Sigmoid colon (tissue), 7 donors: ENCODE measurements around the gene ZNF277. TPM values are rescaled to one million over a fixed set of nuclear protein-coding genes. Genes with fewer than 3 reads are reported as not detected.
"Not testable (repeated sequence)": the region's sequence is repeated elsewhere in the genome, so short reads cannot be mapped to it uniquely, and the experiment has no call there.

ENCODE experiments used
- DNase-seq: peaks from one replicate; pipeline ENCODE4 v3.0.0-alpha.2; 2019
- H3K27ac ChIP-seq, 4 donors: fragments of 200-600 bp; sonication (generic); one replicate each; pipeline ENCODE4 v1.5.1; 2016 to 2019; ENCODE audit warnings: mild to moderate bottlenecking in 1 of 4
- H3K27me3 ChIP-seq, 3 donors: fragments of 200-600 bp; sonication (generic); one replicate each; pipeline ENCODE4 v1.5.1; 2019; ENCODE audit warnings: mild to moderate bottlenecking in 1 of 3
- H3K36me3 ChIP-seq, 4 donors: fragments of 200-600 bp; sonication (generic); one replicate each; pipeline ENCODE4 v1.5.1; 2016 to 2019
- H3K4me1 ChIP-seq, 4 donors: fragments of 200-600 bp; sonication (generic); one replicate each; pipeline ENCODE4 v1.5.1; 2017 to 2019
- H3K4me3 ChIP-seq, 4 donors: fragments of 200-600 bp; sonication (generic); one replicate each; pipeline ENCODE4 v1.5.1; 2017 to 2019; ENCODE audit warnings: mild to moderate bottlenecking in 2 of 4, moderate library complexity in 1 of 4
- H3K9me3 ChIP-seq, 4 donors: fragments of 200-600 bp in 3 of 4; sonication (generic) in 3 of 4; one replicate each; pipeline versions ENCODE4 v1.5.1 to v1.6.1; 2013 to 2019
- EP300 ChIP-seq, 4 donors: sonication (generic); formaldehyde crosslinking; IDR thresholded peaks; one replicate each; pipeline ENCODE4 v1.6.1; 2017; ENCODE audit warnings: antibody characterized with exemption in 4 of 4
- POLR2A ChIP-seq, 2 donors: fragments of 450-650 bp; IDR thresholded peaks; one replicate each; pipeline ENCODE4 v1.6.1; 2016; ENCODE audit warnings: antibody characterized with exemption in 2 of 2, mild to moderate bottlenecking in 2 of 2, moderate library complexity in 2 of 2
- POLR2AphosphoS5 ChIP-seq, 4 donors: sonication (generic); formaldehyde crosslinking; IDR thresholded peaks; one replicate each; pipeline ENCODE4 v1.6.1; 2017; ENCODE audit warnings: antibody characterized with exemption in 4 of 4
- WGBS, 2 donors: extraction: QIAGEN DNeasy Blood & Tissue Kit; methylation state at CpG; one replicate each; pipeline ENCODE4 v1.1.7; 2013; 5-methylcytosine and 5-hydroxymethylcytosine counted together
- intact Hi-C: fragments of 100-400 bp; cut with DNase I; formaldehyde crosslinking; loops from one replicate; pipeline ENCODE4 v1.15.1; 2023
- polyA plus RNA-seq, 3 donors: library from polyadenylated mRNA; stranded (reverse); fragments of 200-250 nt; gene quantifications; one replicate each; pipeline ENCODE4 v1.2.3, GENCODE V29; 2013
- total RNA-seq, 4 donors: library from RNA; depleted of rRNA; stranded (reverse); fragments of >200 nt; gene quantifications; one replicate each; pipeline ENCODE4 v1.1.0, GENCODE V29; 2016
- TF ChIP-seq, protein P1 (sequence below), 4 experiments: fragments of 450-650 bp in 3 of 4; fragments of 200-600 bp in 1 of 4; IDR thresholded peaks; one replicate each; pipeline ENCODE4 v1.5.1; 2016 to 2019; ENCODE audit warnings: antibody characterized with exemption in 4 of 4, mild to moderate bottlenecking in 3 of 4, moderate library complexity in 2 of 4
- donor health status: healthy with polysubstance abuse.
- donor health status: Bipolar disorder and iron deficiency.
- donor health status: healthy.

Gene ZNF277
- total and polyA plus RNA-seq, 7 donors: 15.8 to 49.3 (median 39.0) TPM

DNA sequence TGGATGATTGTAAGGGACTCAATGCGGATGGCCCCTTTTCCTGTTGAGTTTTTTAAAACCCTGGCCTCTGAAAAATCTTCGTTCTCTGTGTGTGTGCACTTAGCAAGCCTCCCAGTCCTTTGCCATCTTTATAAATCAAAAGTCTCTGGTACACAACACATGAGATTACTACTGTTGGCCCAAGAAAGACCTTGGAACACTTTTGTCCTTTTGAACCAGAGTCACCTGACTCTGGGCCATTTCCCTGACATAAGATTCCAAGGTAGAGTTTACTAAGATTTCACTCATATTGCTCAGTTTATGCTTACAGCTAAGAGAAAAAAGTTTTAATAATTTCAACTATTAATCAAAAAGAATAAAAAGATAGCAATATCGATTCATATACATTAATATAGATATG lies 179.0 kb downstream of the ZNF277 start:
- 89 to 96% methylated on average over 3 of the region's 3 CpGs for WGBS, 2 donors
- Histone ChIP-seq H3K9me3 (no peaks in the 10 kb centered on the region), H3K27me3 (no peaks in the 10 kb centered on the region), H3K4me1 (no peaks in the 10 kb centered on the region), H3K36me3 (no peaks in the 10 kb centered on the region), H3K27ac (no peak overlapping the region), H3K4me3 (no peak overlapping the region)
- intact Hi-C loops: no loop called here
- DNase-seq: no peak
- TF ChIP-seq POLR2AphosphoS5 (IDR thresholded peaks at IDR 0.05): no peak
- no peak for TF ChIP-seq EP300 (IDR thresholded peaks at IDR 0.05)
- no peak for TF ChIP-seq POLR2A (IDR thresholded peaks at IDR 0.05)
- TF ChIP-seq, protein P1, sequence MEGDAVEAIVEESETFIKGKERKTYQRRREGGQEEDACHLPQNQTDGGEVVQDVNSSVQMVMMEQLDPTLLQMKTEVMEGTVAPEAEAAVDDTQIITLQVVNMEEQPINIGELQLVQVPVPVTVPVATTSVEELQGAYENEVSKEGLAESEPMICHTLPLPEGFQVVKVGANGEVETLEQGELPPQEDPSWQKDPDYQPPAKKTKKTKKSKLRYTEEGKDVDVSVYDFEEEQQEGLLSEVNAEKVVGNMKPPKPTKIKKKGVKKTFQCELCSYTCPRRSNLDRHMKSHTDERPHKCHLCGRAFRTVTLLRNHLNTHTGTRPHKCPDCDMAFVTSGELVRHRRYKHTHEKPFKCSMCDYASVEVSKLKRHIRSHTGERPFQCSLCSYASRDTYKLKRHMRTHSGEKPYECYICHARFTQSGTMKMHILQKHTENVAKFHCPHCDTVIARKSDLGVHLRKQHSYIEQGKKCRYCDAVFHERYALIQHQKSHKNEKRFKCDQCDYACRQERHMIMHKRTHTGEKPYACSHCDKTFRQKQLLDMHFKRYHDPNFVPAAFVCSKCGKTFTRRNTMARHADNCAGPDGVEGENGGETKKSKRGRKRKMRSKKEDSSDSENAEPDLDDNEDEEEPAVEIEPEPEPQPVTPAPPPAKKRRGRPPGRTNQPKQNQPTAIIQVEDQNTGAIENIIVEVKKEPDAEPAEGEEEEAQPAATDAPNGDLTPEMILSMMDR (IDR thresholded peaks at IDR 0.05): no peak

DNA sequence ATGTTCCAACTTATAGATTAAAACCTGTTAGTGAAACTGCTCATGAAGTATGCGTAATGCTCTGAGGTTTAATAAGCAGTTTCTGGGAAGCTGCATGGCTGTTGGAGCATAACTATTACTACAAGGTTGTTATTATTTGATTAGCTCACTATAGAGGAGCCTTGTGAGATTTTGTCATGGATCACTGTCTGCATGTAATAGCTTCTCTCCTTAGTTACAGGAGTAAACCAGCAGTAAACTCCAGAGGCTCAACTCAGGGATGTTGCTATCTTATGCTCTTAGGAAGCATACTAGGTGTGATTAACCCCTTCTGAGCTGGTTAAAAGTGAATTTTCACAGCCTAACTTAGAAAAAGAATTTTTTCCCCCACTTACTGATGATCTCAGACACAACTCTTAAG lies 180.1 kb downstream of the ZNF277 start:
- Histone ChIP-seq H3K4me3 (no peak overlapping the region), H3K9me3 (no peaks in the 10 kb centered on the region), H3K36me3 (no peaks in the 10 kb centered on the region), H3K27me3 (no peaks in the 10 kb centered on the region), H3K4me1 (no peaks in the 10 kb centered on the region), H3K27ac (no peak overlapping the region)
- TF ChIP-seq EP300 (IDR thresholded peaks at IDR 0.05): no peak
- TF ChIP-seq POLR2AphosphoS5 (IDR thresholded peaks at IDR 0.05): no peak
- TF ChIP-seq POLR2A (IDR thresholded peaks at IDR 0.05): no peak
- TF ChIP-seq, protein P1 (IDR thresholded peaks at IDR 0.05): no peak
- 88 to 89% methylated on average over 1 of the region's 1 CpG for WGBS, 2 donors
- DNase-seq: no peak
- intact Hi-C loops: no loop called here

DNA sequence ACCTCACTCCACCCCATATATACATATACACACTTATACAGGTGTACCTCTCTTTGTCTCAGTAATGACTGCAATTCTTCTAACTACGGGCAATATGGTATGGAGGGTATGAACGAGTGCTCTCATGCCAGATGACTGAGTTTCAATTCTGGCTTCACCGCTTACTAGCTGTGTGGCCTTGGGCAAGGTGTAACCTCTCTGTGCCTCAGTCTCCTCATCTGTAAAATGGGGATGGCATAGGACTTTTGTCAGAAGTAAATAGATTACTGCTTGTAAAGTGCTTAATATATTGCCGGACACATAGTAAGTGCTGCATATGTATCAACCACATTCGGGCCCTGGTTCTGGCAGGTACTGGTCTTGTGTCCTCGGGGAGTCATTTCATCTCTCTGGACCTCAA lies 183.7 kb downstream of the ZNF277 start:
- intact Hi-C loops: loop anchor here (5.0 to 10.0 kb wide), 3 partner anchors 62 to 435 kb away; partner anchors contain the start of genes DOCK4, IFRD1 and ZNF277
- Histone ChIP-seq H3K27ac (no peak overlapping the region), H3K4me1 (peaks cover 0 to 7% (median 5%) of the 10 kb centered on the region in 4 donors), H3K4me3 (no peak overlapping the region), H3K27me3 (no peaks in the 10 kb centered on the region), H3K36me3 (no peaks in the 10 kb centered on the region), H3K9me3 (no peaks in the 10 kb centered on the region)
- no peak for TF ChIP-seq POLR2AphosphoS5 (IDR thresholded peaks at IDR 0.05)
- TF ChIP-seq, protein P1 (IDR thresholded peaks at IDR 0.05): no peak
- TF ChIP-seq EP300 (IDR thresholded peaks at IDR 0.05): no peak
- no peak for TF ChIP-seq POLR2A (IDR thresholded peaks at IDR 0.05)
- WGBS, 2 donors: 89 to 96% methylated on average over 6 of the region's 6 CpGs
- no peak for DNase-seq

DNA sequence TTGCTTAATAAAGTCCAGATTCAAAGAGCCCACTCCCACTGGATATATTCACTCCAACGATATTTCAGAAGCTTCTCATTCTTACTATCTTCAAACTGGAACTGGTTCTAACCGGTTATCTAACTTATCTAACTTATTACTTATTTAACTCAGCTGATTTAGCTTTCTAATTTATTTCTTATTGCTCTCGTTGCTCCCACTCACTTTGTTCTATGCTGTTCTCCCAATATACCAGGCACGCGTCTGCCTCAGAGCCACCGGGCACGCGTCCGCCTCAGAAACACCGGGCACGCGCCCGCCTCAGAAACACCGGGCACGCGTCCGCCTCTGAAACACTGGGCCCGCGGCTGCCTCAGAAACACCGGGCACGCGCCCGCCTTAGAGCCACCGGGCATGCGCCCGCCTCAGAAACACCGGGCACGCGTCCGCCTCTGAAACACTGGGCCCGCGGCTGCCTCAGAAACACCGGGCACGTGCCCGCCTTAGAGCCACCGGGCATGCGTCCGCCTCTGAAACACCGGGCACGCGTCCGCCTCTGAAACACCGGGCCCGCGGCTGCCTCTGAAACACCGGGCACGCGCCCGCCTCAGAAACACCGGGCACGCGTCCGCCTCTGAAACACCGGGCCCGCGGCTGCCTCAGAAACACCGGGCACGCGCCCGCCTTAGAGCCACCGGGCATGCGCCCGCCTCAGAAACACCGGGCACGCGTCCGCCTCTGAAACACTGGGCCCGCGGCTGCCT lies 184.8 kb downstream of the ZNF277 start:
- not testable (repeated sequence) for H3K36me3 ChIP-seq, H3K27me3 ChIP-seq, H3K4me1 ChIP-seq, H3K9me3 ChIP-seq
- DNase-seq: peak; percentile 75
- WGBS, 2 donors: 1 to 2% methylated on average over 59 to 67 of the region's 69 CpGs
- intact Hi-C loops: loop anchor here (5.0 to 10.0 kb wide), 3 partner anchors 61 to 436 kb away; partner anchors contain the start of genes DOCK4, IFRD1 and ZNF277
- H3K27ac ChIP-seq: peak overlapping the region; percentile 69 to 81 (median 74)
- H3K4me3 ChIP-seq: peak overlapping the region; percentile 49 to 58 (median 53)

DNA sequence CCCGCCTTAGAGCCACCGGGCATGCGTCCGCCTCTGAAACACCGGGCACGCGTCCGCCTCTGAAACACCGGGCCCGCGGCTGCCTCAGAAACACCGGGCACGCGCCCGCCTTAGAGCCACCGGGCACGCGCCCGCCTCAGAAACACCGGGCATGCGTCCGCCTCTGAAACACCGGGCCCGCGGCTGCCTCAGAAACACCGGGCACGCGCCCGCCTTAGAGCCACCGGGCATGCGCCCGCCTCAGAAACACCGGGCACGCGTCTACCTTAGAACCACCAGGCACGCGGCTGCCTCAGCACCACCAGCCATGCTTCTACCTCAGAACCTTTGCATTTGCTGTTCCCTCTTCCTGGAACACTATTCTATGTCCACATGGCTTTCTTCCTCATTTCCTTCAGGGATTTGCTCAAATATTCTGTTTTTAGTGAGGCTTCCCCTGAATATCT lies 185.4 kb downstream of the ZNF277 start:
- not testable (repeated sequence) for H3K36me3 ChIP-seq, H3K4me1 ChIP-seq, H3K9me3 ChIP-seq, H3K27me3 ChIP-seq
- Histone ChIP-seq H3K27ac (peak overlapping the region; percentile 69 to 81 (median 74)), H3K4me3 (peak overlapping the region; percentile 49 to 58 (median 53))
- 0% methylated on average over 37 of the region's 37 CpGs for WGBS, 2 donors
- intact Hi-C loops: loop anchor here (5.0 to 10.0 kb wide), 3 partner anchors 60 to 437 kb away; partner anchors contain the start of genes DOCK4, IFRD1 and ZNF277
- peak; percentile 75 for DNase-seq

Other genes starting within 250 kb of the ZNF277 start
- 10 to 100 TPM; 14.1 to 28.5 (median 21.9) TPM for gene DOCK4, start 296 bp upstream of the ZNF277 start, total RNA-seq
- gene DOCK4, start 296 bp upstream of the ZNF277 start, polyA plus RNA-seq: 1 to 10 TPM; 3.0 to 5.7 (median 3.7) TPM
- gene IFRD1, start 243.8 kb downstream of the ZNF277 start, total RNA-seq: 10 to 100 TPM; 45.7 to 63.7 (median 49.7) TPM
- 10 to 100 TPM; 22.8 to 35.7 (median 34.4) TPM for gene IFRD1, start 243.8 kb downstream of the ZNF277 start, polyA plus RNA-seq